ENCODE data around the gene ATP6V1C2.
"Not testable (repeated sequence)": the region's sequence is repeated elsewhere in the genome, so short reads cannot be mapped to it uniquely, and the experiment has no call there.

ATP6V1C2 gene

GRCh38 chr2:10785260-10785659 lies 63.8 kb downstream of the ATP6V1C2 start:
- no peak for DNase-seq (ENCODE audit: low read depth, low spot score)

DNA sequence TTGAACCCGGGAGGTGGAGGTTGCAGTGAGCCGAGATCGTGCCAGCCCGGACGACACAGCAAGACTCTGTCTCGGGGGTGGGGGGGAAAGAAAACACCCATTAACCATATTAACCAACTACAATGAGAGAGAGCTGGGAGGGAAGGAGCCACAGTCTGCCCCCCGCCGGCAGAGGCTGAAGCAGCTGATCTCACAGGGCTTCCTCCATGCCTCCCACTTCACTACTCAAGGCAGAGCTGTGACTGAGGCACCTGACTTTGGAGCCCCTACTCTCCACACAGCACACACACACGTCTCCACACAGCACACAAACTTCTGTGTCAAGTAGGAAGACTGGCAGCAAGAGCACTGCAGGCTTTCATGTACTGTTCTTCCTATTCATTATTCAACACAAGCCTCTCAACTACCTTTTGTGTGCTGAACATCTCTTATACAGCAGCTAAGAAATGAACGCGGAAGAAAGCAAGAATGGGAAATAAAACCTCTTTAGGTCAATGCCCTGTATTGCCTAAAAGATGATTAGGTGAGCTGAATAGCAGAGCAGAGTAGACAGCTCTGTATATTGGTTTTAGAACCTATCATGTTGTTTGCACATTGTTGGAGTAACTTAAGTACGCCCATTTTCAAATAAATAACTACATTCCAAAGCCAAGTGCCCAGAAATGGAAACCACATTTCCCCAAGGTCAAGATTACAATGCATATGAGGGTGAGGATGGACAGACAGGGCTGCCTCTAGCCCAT lies 65.0 kb downstream of the ATP6V1C2 start:
- no peak for DNase-seq (ENCODE audit: low read depth, low spot score)

DNA sequence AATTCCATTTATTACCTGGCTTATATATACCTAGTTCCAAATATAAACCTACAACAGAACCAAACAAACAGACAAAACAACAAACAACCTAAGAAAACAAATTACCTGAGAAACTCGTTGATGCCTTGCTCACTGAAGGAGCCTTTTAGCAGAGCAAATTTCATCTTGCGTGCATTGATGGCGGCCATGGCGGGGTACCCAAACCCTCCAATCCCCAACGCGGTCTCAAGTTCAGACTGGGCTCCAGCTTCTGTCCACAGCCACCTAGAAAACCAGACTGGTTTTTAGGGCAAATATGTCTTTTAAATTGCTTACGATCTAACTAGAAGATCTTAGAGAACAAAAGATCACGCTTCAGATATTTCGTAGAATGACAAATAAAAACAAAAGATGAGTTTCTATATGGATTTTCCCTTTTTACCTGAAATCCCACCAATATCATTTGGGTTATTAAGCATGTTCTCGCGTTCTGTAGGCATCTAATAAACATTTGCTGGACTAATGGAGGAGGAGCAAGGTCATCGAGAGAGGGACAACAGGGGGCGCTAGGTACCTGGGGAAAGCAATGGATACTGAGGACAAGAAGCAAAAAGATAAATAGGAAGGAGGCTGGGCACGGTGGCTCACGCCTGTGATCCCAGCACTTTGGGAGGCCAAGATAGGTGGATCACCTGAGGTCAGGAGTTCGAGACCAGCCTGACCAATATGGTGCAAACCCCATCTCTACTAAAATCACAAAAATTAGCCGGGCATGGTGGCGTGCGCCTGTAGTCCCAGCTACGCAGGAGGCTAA lies 65.9 kb downstream of the ATP6V1C2 start:
- DNase-seq (ENCODE audit: low read depth, low spot score) = no peak

DNA sequence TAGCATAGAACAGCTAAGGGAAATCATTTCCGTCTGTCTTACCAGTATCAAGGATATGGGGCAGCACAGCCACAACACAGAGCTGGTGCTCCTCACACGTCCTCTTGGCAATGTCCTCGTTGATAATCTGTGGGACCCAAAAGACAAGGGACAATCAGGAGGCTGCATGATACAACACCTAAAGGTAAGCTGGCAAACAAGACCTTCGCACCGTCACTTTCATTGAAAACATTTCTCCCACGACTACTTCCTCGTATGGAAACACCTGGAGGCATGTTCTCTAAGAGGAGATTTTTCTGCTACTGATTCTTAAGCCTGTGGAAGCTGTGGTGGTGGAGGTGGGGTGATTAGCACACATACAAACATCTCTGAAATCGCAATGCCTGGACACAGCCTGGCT lies 67.4 kb downstream of the ATP6V1C2 start:
- no peak for DNase-seq (ENCODE audit: low read depth, low spot score)

DNA sequence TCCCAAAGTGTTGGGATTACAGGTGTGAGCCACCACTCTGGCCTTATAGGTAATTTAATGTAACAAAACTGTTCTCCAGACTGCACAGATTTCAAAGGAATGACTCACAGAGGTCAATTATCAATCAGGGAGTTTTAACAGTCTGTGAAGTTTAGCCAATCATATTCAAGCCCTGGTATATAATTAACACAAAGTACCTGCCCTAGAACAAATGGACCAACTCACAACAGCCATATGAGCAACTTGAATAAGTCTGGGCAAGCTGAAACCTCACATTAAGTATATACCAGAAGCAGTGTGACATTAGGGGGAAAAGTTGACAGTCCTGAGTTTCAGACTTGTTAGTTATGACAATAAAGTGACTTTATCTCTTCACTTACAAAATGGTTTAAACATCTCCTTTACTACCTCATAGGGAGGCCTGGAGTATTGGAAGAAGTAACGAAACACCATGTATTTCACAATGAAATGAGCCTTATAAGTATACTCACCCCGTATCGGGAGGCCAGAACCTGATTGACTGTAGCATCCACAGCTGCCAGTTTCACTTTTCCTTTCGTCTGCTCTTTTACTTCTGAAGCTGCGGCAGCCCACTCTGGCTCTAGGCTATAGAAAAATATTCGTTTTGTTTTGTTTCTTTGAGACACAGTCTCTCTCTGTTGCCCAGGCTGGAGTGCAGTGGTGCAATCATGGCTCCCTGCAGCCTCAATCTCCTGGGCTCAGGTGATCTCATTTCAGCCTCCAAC lies 69.0 kb downstream of the ATP6V1C2 start:
- DNase-seq (ENCODE audit: low read depth, low spot score) = no peak

DNA sequence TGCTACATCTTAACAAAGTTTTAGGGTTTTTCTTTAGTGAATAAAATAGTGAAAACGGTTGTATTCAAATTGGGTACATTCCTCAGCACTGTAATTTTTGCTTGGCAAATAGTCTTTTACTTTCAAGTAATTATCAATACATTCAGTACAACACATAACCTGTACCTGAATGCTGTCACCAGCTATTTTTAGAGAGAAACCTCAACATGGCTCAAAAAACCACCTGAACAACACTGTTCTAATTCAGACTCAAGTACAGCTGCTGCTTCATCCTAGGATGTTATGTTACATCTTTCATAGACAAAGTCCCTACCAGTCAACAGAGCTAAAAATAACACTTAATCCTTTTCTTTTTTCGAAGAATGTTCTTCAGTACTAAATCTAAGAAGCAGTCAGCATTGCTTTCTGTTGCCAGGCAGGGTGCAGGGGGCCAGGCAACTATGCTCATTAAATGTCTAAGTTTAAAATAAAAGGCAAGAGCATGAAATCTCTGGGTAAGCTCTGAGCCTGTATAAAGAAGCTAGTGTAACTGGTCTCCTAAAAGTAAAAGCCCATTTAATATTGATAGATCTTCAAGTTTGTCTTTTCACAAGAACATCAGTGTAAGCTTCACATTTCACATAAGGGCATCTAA lies 70.7 kb downstream of the ATP6V1C2 start:
- no peak for DNase-seq (ENCODE audit: low read depth, low spot score)

DNA sequence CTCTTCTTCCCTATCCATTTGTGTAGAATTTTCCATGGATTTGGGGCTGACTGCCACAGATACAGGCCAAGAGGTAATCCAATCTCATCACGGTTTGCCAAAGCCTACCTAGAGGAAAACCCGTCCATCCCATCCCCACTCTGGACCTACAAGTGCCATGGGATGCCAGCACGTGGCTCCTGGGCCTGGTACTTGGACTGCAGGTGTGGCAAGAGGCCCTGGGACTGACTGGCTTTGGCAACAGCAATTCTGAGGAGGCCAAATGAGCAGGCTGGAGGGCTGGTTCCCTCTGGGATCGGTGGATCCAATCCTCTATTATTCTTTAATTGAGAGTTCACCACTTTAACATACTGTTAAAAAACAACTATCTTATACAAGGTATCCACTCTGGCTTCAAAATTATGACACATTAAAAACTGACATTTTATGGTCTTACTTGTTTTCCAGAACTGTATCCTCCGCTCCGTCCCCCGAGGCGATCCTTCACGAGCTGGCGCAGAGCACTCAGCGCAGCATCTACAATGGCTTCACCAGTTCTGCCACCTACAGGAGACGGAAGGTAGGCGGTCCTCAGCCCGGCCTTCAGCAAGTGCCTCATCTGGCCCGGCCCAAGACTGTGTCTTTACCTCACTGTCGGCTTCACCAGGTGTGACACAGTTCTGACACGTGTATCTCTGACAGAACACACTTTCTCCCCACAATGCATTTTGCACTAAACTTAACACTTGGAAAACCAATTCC lies 71.4 kb downstream of the ATP6V1C2 start:
- no peak for DNase-seq (ENCODE audit: low read depth, low spot score)

DNA sequence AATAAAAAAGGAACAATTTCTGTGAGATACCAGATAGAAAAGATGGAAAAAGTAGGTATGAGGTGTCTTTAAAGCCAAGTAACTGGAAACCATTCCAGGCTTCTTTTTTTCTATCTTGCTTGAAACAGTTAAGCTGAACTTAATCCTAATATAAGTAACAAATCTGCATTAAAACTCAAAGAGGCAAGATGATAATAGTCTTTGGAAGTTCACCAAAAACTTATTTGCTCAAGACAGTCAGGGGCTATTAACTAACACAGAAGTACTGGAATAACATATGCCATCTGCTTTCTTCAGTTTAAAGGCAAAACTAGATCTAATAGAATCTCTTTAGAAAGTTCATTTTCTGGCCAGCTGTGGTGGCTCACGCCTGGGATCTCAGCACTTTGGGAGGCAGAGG lies 72.4 kb downstream of the ATP6V1C2 start:
- DNase-seq (ENCODE audit: low read depth, low spot score) = no peak

GRCh38 chr2:10794876-10795275 lies 73.4 kb downstream of the ATP6V1C2 start:
- no peak for DNase-seq (ENCODE audit: low read depth, low spot score)

DNA sequence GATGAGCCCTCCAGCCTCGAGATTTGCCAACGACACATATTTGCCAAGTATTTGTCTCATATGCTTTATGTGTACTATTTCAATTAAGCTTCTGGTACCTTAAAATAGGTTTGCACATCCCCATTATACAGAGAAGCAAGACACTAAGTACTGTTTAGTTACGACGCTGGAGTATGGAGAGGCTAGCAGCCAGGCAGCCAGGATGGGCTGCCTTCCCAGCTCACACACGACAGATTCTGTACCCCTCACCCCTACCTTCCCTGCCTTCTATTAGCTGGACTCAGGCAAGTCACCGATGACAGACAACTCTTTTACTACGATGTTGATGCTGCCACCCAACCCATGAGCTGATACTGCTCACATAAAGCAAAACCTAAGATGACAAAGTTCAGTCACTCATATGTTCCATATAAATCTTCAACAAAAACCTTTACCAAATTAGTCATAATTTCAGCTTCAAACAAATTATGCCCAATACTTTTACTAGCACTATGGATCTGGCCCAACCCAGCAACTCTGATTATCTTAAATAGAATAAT lies 74.1 kb downstream of the ATP6V1C2 start:
- DNase-seq (ENCODE audit: low read depth, low spot score) = no peak

GRCh38 chr2:10796703-10797102 lies 75.3 kb downstream of the ATP6V1C2 start:
- DNase-seq (ENCODE audit: low read depth, low spot score) = no peak

DNA sequence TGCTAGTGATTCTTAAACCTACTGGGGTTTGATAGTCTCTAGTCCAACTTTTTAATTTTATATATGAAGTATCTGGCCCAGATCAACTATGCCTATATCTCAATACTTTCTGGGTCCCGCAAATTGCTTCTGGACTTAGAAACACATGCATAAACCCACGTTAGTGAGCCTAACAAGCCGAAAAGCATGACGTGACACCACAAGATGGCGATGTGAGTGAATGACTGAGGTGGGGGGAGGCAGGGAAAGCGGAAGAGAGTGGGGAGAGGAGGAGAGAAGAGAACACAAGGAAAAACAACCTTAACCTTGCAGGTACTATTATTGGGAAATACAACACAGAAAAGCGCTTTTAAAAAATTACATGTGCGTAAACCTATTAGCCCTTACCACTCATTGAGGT lies 77.4 kb downstream of the ATP6V1C2 start:
- no peak for DNase-seq (ENCODE audit: low read depth, low spot score)

DNA sequence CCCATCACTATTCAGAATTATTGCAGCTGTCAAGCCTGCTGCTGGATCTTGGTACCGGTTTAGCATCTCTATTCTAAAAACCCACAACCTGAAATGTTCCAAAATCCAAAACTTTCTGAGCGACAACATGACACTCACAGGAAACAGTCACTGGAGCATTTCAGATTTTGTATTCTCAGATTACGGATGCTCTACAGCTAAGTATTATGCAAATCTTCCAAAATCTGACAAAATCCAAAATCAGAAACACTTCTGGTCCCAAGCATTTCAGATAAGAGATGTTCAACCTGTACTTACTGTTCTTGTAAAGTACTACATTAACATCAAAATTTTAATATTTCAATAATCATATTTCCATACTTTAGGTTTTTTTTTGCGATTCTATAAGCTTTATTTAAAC lies 78.7 kb downstream of the ATP6V1C2 start:
- DNase-seq (ENCODE audit: low read depth, low spot score) = no peak

DNA sequence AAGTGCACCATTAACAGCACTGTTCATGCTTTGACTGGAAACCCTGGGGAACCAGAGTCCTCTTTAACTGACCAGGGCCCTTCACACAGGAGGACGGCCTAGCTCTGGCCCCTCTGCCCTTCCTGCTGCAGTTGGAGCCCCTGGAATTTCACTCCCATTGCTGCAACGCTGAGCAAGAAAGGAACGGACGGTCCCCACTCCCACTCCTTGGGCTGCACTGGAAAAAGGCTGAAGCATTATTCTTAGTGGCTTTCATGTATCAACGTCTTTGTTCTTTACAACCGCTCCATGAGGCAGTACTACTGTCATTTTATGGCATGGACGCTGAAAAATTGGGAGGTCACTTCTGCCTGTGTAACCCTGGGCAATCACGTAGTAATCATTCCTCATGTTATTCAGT lies 81.2 kb downstream of the ATP6V1C2 start:
- DNase-seq (ENCODE audit: low read depth, low spot score) = no peak

DNA sequence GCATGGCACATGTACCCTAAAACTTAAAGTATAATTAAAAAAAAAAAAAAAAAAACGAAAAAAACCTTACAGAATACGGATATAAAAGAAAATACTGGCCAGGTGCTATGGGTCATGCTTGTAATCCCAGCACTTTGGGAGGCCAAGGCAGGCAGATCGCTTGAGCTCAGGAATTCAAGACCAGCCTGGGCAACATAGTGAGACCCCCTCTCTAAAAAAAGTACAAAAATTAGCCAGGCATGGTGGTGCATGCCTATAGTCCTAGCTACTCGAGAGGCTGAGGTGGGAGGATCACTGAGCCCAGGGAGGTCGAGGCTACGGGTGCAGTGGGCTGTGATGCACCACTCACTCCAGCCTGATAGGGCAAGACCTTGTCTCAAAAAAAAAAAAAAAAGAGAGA lies 84.6 kb downstream of the ATP6V1C2 start:
- DNase-seq (ENCODE audit: low read depth, low spot score) = not testable (repeated sequence)

DNA sequence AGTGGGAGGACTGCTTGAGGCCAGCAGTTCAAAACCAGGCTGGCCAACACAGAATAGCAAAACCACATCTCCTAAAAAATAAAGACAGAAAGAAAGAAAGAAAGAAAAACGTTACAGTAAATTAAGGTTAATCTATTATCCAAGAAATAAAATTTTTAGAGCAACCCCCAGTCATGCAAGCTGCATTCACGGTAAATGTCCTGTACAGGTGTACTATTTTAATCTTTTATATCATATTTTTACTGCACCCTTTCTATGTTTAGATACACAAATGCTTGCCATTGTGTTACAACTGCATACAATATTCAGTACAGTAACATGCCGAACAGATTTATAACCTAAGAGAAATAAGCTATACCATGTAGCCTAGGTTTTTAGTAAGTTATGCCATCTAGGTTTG lies 85.1 kb downstream of the ATP6V1C2 start:
- DNase-seq (ENCODE audit: low read depth, low spot score) = no peak

- no peak for DNase-seq (ENCODE audit: low read depth, low spot score)
Observed at GRCh38 chr2:10810202-10811161, 89.1 kb downstream of the ATP6V1C2 start.

DNA sequence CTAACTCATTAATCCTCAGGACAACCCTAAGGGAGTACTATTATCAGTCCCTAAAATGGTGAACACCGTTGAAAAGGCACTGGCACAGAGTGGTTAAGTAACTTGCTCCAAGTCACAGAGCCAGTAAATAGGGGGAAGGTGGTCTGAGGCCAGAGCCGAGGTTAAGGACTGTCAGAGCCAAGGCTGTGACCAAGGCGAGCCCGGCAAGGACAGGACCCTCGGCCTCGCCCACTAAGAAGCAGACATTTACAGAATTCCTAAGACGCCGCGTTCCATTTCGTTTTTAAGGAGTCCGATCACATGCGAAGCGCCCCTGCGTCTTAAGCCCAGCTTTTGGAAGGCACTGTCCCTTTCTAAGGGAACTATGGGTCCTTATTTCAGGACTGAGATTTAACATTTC lies 90.1 kb downstream of the ATP6V1C2 start:
- DNase-seq (ENCODE audit: low read depth, low spot score) = no peak

DNA sequence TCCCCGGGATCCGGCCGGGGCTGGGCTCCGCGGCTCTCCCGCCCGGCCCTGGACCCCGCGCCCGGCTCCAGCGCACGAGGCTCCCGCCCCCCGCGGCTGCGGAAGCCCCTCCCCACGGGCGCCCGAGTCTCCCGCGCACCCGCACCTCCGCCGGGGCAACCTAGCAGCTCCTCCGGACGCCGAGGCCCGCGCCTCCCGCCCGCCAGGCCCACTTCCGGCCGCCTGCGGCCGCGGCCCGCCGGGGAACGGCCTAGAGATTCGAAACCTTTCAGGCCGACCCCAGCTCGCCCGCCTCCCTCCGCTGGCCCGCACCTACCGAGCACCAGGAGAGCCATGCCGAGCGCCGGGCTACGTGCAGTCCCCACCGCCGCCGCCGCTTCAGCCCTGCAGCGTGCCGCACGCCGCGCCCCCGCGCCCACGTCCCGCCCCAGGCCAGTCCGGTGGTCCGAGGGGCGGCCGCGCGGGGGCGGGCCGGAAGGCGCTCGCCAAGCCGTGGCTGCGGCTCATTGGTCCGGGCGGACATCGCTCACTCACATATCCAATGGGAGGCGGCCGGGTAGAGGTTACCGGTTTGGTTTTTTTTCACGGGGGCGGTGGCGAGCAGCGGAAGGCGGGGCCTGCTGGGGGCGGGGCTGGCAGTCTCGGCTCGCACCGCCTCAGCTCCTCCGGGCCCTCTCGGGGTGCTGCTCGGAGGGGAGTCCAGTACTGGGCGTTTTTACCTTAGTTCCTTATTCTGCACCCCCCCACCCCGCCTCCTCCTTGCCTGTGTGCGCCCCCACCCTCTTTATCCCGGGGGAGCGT lies 91.1 kb downstream of the ATP6V1C2 start, which contains the start of gene PDIA6:
TSS of gene PDIA6 (minus strand) at position 424 of the 801 bp plus-strand sequence. CDS start at position 335, 89 bp downstream.
- DNase-seq (ENCODE audit: low read depth, low spot score) = peak; percentile 83
